GM12891 (cell line): ENCODE data around the gene DNAJC13.

Experiments used
- PAX5 ChIP-seq: IDR thresholded peaks from 2 replicates; pipeline ENCODE4 v1.6.1; 2011; ENCODE audit warnings: low read length, moderate library complexity, mild to moderate bottlenecking; ENCODE audit not compliant: insufficient read depth, severe bottlenecking
- POLR2A ChIP-seq: IDR thresholded peaks from 2 replicates; pipeline ENCODE4 v1.6.1; 2011; ENCODE audit warnings: low read depth, low read length, control low read depth
- POLR2AphosphoS5 ChIP-seq: IDR thresholded peaks from 2 replicates; pipeline ENCODE4 v1.6.1; 2011; ENCODE audit warnings: low read depth, low read length, control low read depth
- POU2F2 ChIP-seq: IDR thresholded peaks from 2 replicates; pipeline ENCODE4 v1.6.1; 2011; ENCODE audit warnings: low read depth, mild to moderate bottlenecking, control low read depth, low read length, moderate library complexity
- TAF1 ChIP-seq: IDR thresholded peaks from 2 replicates; pipeline ENCODE4 v1.6.1; 2011; ENCODE audit warnings: low read depth, low read length, control low read depth

- TF ChIP-seq POLR2A (no peak), POLR2AphosphoS5 (no peak), PAX5 (no peak), TAF1 (no peak), POU2F2 (no peak)
Observed at GRCh38 chr3:132517311-132517710, 100.0 kb downstream of the DNAJC13 start.
